Progenitor cell of endocrine pancreas (in vitro differentiated cells): Measurements from ENCODE around the gene ACTR8. TPM values are rescaled to one million over a fixed set of nuclear protein-coding genes. Genes with fewer than 3 reads are reported as not detected.

Experiments
- DNase-seq: peaks from one replicate; pipeline ENCODE4 v3.0.0; 2021; ENCODE audit warnings: low spot score; ENCODE audit not compliant: unreplicated experiment
- H3K27ac Mint-ChIP-seq: 2 replicates; pipeline ENCODE4 v1.8.0; 2021; ENCODE audit warnings: mild to moderate bottlenecking, moderate library complexity, mixed read lengths
- H3K27me3 Mint-ChIP-seq: 2 replicates; pipeline ENCODE4 v1.8.0; 2021; ENCODE audit warnings: mixed read lengths
- H3K36me3 Mint-ChIP-seq: 2 replicates; pipeline ENCODE4 v1.8.0; 2022; ENCODE audit warnings: mixed read lengths; ENCODE audit not compliant: insufficient read depth
- H3K4me1 Mint-ChIP-seq: 2 replicates; pipeline ENCODE4 v1.8.0; 2021; ENCODE audit warnings: low read depth, mixed read lengths
- H3K4me3 Mint-ChIP-seq: 2 replicates; pipeline ENCODE4 v1.8.0; 2021; ENCODE audit warnings: low read depth, mild to moderate bottlenecking, moderate library complexity, mixed read lengths
- H3K9me3 Mint-ChIP-seq: 2 replicates; pipeline ENCODE4 v1.8.0; 2021; ENCODE audit warnings: low read depth, mixed read lengths
- CTCF ChIP-seq: fragments of 200-600 bp; sonication (generic); IDR thresholded peaks from one replicate; pipeline ENCODE4 v1.5.0; 2021; ENCODE audit warnings: antibody characterized with exemption, mild to moderate bottlenecking; ENCODE audit not compliant: unreplicated experiment
- total RNA-seq: library from RNA; stranded (reverse); gene quantifications from 2 replicates; pipeline ENCODE4 v1.2.1, GENCODE V29; 2021

Gene ACTR8
- total RNA-seq, 1 donor from 2014 or later, result 60.8 TPM

- Mint-ChIP-seq H3K4me3 (no peak overlapping the region), H3K27me3 (peaks cover 9% of the 10 kb centered on the region), H3K36me3 (peaks cover 2% of the 10 kb centered on the region), H3K4me1 (no peaks in the 10 kb centered on the region), H3K27ac (no peak overlapping the region), H3K9me3 (no peaks in the 10 kb centered on the region)
- TF ChIP-seq CTCF, result no peak
- DNase-seq, result no peak
Measured at GRCh38 chr3:53850895-53851294, 31.1 kb downstream of the ACTR8 start.

- H3K27ac Mint-ChIP-seq, result no peak overlapping the region
- H3K9me3 Mint-ChIP-seq, result no peaks in the 10 kb centered on the region
- no peak overlapping the region for H3K4me3 Mint-ChIP-seq
- H3K36me3 Mint-ChIP-seq, result peaks cover 2% of the 10 kb centered on the region
- no peak for TF ChIP-seq CTCF
- H3K4me1 Mint-ChIP-seq, result peaks cover 4% of the 10 kb centered on the region
- peaks cover 9% of the 10 kb centered on the region for H3K27me3 Mint-ChIP-seq
- DNase-seq, result no peak
Measured at GRCh38 chr3:53849916-53850315, 32.0 kb downstream of the ACTR8 start.

- peak overlapping the region; percentile 75 for H3K4me3 Mint-ChIP-seq
- DNase-seq, result no peak
- H3K9me3 Mint-ChIP-seq, result no peaks in the 10 kb centered on the region
- H3K27me3 Mint-ChIP-seq, result peaks cover 9% of the 10 kb centered on the region
- peak overlapping the region; percentile 48 for H3K27ac Mint-ChIP-seq
- peaks cover 2% of the 10 kb centered on the region for H3K36me3 Mint-ChIP-seq
- H3K4me1 Mint-ChIP-seq, result peaks cover 31% of the 10 kb centered on the region
- no peak for TF ChIP-seq CTCF
Measured at GRCh38 chr3:53846851-53847155, 35.1 kb downstream of the ACTR8 start.

- Mint-ChIP-seq H3K27ac (peak within 1 kb of the TSS; percentile 88), H3K4me1 (peaks cover 31% of the 10 kb centered on the region), H3K4me3 (peak within 1 kb of the TSS; percentile 76), H3K9me3 (no peaks in the 10 kb centered on the region), H3K27me3 (peaks cover 9% of the 10 kb centered on the region), H3K36me3 (peaks cover 2% of the 10 kb centered on the region)
- no peak for TF ChIP-seq CTCF
- peak; percentile 41 for DNase-seq
Measured at GRCh38 chr3:53846134-53846850, 35.7 kb downstream of the ACTR8 start, which contains the start of the genes CHDH and IL17RB. Gene CHDH, minus strand, starts transcription at chr3:53846419. Its CDS starts 22,411 bp downstream, at chr3:53824008. Gene IL17RB, plus strand, starts transcription at chr3:53846568. Its CDS starts 21 bp downstream, at chr3:53846589.

- Mint-ChIP-seq H3K4me3 (peak overlapping the region; percentile 76), H3K9me3 (no peaks in the 10 kb centered on the region), H3K27ac (peak overlapping the region; percentile 88), H3K36me3 (no peaks in the 10 kb centered on the region), H3K27me3 (peaks cover 9% of the 10 kb centered on the region), H3K4me1 (peaks cover 33% of the 10 kb centered on the region)
- peak; percentile 26 for DNase-seq
- peak; percentile 11 for TF ChIP-seq CTCF
Measured at GRCh38 chr3:53845881-53846133, 36.1 kb downstream of the ACTR8 start.
